ENCODE results near the gene BPIFB1.

DNA sequence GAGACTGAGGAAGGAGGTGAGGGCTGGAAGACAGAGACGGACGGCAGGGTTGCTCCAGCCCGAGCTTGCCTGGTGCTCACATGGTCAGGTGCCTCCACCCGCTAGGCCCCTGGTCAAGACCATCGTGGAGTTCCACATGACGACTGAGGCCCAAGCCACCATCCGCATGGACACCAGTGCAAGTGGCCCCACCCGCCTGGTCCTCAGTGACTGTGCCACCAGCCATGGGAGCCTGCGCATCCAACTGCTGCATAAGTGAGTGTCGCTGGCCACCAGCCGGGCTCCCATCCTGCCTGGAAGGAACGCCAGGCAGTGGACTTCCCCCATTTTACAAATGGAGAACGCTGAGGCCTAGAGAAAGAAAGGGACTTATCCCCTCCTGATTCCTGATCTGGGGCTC lies 7.8 kb downstream of the BPIFB1 start:
- TF ChIP-seq, protein P1, sequence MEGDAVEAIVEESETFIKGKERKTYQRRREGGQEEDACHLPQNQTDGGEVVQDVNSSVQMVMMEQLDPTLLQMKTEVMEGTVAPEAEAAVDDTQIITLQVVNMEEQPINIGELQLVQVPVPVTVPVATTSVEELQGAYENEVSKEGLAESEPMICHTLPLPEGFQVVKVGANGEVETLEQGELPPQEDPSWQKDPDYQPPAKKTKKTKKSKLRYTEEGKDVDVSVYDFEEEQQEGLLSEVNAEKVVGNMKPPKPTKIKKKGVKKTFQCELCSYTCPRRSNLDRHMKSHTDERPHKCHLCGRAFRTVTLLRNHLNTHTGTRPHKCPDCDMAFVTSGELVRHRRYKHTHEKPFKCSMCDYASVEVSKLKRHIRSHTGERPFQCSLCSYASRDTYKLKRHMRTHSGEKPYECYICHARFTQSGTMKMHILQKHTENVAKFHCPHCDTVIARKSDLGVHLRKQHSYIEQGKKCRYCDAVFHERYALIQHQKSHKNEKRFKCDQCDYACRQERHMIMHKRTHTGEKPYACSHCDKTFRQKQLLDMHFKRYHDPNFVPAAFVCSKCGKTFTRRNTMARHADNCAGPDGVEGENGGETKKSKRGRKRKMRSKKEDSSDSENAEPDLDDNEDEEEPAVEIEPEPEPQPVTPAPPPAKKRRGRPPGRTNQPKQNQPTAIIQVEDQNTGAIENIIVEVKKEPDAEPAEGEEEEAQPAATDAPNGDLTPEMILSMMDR (IDR thresholded peaks at IDR 0.05), result no peak
- no peak for TF ChIP-seq EP300 (IDR thresholded peaks at IDR 0.05)

All from ovary (tissue), 3 donors.